GM12801 (cell line): ENCODE data around the gene BTNL8.

ENCODE experiments used
- TF ChIP-seq, protein P1 (sequence below): IDR thresholded peaks from one replicate; pipeline ENCODE4 v1.5.1; 2011; ENCODE audit warnings: control low read depth; ENCODE audit not compliant: insufficient read length; ENCODE audit errors: extremely low read depth

The BTNL8 gene

DNA sequence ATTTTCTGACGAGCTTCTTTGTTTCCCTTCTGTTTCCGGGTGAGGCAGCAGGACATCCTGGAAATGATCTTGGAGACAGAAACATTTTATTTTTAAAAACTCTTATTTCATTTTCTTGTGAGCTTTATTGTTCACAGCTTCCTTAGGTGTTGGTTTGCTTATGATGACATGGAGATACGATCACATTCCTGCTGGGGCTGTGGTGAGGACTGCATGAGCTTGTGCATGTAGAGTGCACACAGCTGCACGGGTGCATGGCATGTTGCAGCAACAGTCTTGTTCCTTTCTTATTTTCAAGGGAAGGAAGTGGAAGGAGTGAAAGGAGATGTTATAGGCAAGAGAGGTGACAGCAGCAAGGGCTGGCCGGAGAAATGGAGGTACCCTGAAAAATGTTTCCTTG is 1.2 kb downstream of the BTNL8 start:
- TF ChIP-seq, protein P1, sequence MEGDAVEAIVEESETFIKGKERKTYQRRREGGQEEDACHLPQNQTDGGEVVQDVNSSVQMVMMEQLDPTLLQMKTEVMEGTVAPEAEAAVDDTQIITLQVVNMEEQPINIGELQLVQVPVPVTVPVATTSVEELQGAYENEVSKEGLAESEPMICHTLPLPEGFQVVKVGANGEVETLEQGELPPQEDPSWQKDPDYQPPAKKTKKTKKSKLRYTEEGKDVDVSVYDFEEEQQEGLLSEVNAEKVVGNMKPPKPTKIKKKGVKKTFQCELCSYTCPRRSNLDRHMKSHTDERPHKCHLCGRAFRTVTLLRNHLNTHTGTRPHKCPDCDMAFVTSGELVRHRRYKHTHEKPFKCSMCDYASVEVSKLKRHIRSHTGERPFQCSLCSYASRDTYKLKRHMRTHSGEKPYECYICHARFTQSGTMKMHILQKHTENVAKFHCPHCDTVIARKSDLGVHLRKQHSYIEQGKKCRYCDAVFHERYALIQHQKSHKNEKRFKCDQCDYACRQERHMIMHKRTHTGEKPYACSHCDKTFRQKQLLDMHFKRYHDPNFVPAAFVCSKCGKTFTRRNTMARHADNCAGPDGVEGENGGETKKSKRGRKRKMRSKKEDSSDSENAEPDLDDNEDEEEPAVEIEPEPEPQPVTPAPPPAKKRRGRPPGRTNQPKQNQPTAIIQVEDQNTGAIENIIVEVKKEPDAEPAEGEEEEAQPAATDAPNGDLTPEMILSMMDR: no peak

DNA sequence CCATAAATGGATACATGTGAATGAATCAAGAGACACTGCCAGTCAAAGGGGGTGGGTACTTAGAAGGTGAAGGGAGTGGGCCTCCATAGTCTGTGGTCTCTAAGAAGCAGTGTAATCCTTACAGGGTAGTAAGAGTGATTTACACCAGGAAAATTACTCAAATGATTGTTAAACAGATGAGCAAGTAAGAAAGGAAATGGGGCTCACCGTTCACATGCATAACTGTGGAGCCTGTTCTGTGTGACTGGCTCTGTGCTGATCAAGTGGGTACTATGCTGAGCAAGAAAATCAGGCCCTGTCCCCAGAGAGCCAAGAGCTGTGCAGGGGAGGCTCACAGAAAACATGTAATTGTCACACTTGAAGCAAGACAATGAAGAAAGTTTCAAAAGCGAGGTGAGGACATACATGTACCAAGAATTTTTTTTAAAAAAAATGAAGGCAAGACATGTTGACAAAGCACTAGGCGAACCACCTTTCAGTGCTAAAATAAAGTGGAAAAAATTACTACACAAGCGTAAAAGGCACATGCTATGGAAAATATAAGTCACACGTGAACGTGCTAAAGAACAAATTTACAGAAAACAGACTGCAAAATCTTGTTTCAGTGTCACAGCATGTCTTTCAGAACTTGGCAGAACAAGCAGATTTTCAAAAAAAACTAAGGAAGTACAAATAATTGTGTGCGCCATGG is 2.5 kb downstream of the BTNL8 start:
- TF ChIP-seq, protein P1: no peak

DNA sequence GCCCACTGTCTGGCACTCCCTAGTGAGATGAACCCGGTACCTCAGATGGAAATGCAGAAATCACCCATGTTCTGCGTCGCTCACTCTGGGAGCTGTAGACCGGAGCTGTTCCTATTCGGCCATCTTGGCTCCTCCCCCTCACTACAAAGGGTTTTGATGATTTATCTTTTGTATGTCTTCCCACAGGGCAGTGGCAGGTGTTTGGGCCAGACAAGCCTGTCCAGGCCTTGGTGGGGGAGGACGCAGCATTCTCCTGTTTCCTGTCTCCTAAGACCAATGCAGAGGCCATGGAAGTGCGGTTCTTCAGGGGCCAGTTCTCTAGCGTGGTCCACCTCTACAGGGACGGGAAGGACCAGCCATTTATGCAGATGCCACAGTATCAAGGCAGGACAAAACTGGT is 9.4 kb downstream of the BTNL8 start:
- TF ChIP-seq, protein P1: no peak

DNA sequence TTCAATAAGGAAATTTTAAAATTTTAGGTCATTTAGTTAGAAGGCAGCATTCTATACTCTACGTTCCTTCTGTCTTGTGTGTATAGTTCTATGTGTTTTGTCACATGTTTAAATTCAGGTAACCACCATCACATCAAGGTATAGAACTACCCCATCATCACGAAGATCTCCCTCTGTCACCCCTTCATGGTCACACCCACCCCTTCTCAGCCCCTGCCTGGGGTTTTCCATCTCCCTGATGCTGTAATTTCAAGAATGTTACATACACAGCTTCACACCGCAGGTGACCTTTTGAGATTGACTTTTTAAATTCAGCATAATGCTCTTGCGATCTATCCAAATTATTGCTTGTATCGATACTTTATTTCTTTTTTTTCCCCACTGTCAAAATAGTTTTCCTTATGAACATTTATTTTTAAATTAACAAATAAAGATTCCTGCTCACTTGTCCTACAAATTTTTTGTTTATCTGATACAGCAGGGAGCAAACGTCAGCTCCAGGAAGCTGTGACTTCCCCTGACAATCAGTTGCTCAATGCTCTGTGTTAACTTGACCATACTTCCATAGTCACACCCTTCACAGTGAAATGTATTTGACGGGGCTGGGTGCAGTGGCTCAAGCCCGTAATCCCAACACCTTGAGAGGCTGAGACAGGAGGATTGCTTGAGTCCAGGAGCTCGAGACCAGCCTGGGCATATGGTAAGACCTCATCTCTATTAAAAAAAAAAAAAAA is 10.2 kb downstream of the BTNL8 start:
- TF ChIP-seq, protein P1: no peak

DNA sequence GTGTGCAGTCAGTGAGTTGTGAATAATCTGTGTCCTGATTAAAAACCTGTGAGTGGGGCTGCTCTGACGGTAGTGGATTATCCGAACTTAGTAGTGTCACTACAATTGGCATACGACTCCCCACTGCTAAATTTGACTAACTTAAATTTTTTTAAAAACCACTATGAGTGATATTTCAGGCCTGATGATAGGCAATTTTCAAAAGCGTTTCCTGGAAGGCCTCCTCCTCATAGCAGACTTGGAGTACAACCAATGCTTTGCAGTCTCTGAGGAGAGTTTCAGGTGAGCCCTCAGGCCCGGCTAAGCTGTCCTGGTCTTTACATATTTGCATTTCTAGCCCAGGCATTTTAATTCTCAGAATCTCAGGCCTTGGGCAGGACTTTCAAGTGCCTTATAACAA is 10.8 kb downstream of the BTNL8 start:
- TF ChIP-seq, protein P1: no peak

DNA sequence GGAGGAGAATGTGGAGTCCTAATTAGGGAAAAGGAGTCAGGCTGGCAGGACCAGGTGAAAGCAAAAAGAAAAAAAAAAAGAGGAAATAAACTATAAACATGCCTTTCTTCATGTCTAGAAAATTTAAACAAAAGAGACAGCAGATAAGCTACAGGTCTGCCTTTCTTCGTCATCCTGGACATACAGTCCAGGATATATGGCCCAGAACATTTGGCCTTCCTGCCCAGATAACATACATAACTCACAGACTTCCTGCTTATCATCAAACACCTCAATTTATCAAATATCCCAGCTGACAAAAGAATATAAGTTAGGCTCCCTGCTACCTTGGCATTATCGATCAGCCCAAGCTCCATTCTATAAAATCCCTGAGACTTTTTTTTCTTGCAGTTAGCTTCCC is 11.2 kb downstream of the BTNL8 start:
- TF ChIP-seq, protein P1: no peak

DNA sequence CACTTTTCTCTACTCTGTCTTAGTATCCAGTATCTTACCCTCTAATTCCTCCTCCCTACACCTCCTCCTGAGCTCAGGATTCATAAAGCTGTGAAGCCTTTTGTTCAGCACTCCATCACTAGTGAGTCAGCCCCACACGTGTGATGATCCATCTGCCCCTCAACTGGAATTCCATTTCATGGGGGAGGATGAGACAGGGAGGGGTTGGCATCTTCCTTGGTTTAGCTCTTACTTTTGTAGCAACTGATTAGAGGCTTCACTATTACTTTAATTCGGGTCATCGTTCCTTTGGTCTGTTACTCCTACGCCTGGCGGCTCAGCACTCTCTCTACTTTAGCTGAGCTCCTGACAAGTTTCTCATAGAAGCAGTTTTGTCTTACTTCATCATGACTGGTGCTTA is 11.8 kb downstream of the BTNL8 start:
- TF ChIP-seq, protein P1: no peak
